ENCODE measurements around the gene POLE4.

The POLE4 gene

GRCh38 chr2:74991977-74992376 is 33.5 kb downstream of the POLE4 start:
- peak; percentile 100 for DNase-seq (ENCODE audit: low read depth)

DNA sequence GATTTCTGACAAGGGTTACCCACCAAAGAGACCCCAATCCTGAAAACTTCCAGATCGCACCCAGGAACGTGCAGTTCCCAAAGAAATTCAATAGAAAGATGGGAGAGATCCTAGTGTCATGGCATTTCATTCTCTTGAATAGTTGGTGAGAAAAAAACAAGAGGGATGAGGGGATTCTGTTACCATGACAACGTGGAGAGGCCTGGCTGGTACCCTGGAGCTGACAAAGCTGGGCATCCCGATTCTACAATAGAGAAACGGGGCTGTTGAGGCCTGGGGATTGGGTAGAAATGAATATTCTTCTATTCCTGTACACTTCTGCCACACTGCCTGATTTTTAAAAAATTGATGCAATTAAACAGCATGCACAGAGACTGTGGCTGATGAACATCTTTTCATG is 41.0 kb downstream of the POLE4 start:
- no peak for DNase-seq (ENCODE audit: low read depth)

DNA sequence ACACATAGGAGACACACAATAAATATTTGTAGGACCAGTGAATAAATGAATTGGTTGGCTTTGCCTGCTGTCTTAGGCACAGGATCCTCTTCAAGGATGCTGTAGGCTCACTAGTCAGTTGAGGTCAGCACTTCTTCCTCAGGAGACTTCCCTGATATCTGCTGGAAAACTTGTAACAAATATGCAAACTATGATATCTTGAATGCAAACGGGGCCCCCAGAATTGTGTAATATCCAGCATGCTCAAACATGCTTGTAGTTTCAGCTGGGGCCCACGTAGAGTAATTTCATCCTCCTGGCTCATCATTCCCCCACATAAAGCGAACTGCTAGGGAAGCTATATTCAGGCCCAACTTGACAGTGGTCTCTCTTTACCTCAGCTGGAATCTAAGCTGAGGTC is 43.6 kb downstream of the POLE4 start:
- peak; percentile 95 for DNase-seq (ENCODE audit: low read depth)

DNA sequence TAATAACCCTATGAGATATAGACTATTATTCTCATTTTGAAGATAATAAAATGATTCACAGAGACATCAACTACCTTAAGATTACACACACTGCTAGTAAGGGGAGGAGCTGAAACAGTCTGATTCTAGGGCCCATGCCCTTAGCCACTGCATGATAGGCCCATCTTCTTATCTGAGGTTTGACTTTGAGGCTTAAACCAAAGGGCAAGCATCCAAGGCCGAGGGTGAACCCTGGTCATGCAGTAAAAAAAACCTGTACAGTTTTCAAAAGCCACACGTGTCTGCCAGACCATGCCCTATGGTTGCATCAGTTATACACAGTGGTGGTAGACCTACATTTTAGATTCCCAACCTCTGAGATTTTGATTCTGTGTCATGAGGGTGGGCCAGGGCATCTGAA is 44.8 kb downstream of the POLE4 start:
- peak; percentile 98 for DNase-seq (ENCODE audit: low read depth)

DNA sequence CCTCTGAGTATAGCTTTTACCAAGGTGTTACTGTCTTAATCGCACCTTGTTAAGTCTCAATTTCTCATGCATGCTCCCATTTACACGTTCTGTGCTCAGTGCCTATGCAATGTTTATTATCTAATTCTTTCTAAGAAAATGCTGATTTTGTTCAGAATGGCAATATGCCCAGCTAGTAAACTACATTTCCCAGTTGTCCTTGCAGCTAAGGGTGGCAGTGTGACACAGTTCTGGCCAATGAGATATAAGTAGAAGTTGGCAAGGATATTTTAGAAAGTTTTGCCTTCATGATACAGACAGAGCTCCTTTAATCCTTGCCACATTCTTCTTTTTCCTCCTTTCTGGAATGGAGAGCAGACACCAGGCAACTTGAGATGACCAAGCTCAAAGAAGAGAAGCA is 45.3 kb downstream of the POLE4 start:
- peak; percentile 56 for DNase-seq (ENCODE audit: low read depth)

DNA sequence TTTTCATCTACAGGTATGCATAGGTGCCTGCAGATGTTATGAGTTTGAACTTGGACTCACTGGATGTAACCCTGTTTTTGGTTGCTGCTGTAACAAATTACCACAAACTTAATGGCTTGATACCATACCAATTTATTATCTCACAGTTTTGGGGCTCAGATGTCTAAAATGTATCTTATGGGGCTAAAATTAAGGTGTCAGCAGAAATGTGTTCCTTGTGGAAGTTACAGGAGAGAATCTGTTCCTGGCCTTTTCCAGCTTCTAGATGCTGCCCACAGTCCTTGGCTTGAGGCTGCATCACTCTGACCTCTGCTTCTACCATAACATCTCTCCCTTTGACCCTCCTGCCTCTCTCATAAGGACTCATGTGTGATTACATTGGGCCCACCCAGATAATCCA is 47.6 kb downstream of the POLE4 start:
- no peak for DNase-seq (ENCODE audit: low read depth)

DNA sequence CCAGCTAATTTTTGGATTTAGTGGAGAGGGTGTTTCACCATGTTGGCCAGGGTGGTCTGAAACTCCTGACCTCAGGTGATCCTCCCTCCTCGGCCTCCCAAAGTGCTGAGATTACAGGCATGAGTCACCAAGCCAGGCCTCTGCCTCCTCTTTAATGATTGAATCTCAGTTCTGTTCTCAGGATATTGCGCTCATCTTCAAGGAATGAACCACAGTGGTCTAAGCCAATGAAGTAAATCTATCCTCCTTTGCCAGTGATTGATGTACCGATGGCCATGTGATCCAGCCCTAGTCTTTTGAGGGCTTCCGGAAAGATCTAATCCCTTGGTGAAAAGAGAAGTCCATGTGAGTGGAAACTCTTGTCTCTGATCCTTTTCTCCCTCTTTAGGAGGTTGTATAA is 48.6 kb downstream of the POLE4 start:
- peak; percentile 79 for DNase-seq (ENCODE audit: low read depth)

DNA sequence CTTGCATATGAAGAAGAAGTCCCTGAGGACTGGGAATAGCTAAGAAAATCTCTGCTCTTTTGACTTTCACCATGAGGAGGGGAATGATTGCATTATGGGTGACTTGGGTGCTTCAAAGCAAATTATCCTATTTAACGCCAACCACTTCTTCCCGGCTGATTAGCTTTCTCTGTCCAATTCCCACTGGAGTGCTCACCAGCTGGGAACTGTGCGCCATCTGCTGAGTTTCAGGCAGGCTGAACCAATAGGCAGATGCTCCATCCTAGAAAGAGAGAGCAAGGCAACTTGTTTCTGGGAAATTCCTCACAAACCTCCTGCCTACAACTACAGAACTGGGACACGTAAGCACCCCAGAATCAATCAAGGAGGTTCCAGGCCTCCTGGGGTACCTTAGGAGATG is 49.4 kb downstream of the POLE4 start:
- peak; percentile 29 for DNase-seq (ENCODE audit: low read depth)

DNA sequence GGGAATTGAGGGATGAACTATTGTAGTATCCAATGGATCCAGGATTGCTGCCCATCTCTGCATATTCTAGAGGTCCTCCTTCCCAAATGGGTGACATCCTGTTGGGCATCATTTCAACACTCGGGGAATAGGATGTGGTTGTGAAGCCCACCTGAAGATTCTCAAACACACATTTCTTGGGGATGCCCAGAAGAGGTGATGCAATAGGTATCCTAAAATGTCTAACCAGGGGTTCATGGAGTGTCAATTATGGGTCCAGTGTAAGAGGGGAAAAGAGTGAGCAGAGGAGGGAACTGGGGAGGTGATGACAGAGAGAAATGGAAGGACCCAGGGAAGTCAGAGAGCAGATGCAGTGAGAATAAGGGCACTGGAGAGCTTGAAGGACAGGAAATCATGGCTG is 52.1 kb downstream of the POLE4 start:
- DNase-seq (ENCODE audit: low read depth): no peak

DNA sequence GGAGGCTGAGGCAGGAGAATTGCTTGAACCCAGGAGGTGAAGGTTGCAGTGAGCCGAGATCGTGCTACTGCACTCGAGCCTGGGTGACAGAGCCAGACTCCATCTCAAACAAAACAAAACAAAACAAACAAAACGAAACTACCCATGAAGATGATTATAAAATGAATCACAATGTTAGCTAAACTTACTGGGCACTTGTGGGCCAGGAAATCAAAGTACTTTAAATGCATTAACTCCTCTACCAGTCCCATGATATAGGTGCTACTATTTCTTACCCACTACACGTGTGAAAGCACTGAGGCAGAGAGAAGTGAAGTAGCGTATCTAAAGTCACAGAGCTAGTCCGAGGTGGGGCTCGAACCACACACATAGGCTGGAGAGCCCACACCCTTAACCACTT is 53.6 kb downstream of the POLE4 start:
- no peak for DNase-seq (ENCODE audit: low read depth)

- DNase-seq (ENCODE audit: low read depth): no peak
These were observed 59.7 kb downstream of the POLE4 start for GRCh38 chr2:75018162-75018561.

Measured in amniotic epithelial cell (primary cell).